Astrocyte of the spinal cord (primary cell): ENCODE results near the gene LCN2.

Experiments
- DNase-seq: peaks from one replicate; pipeline ENCODE4 v3.0.0; 2011; ENCODE audit warnings: low read depth, low spot score
- H3K4me3 ChIP-seq: 2 replicates; pipeline ENCODE4 v1.5.1; 2011; ENCODE audit warnings: low read depth, mild to moderate bottlenecking, low read length, moderate library complexity
- in situ Hi-C: cut with HindIII; loops from 2 replicates; pipeline ENCODE4 v1.10.0; 2017; ENCODE audit warnings: low sequenced_read_pairs
- TF ChIP-seq, protein P1 (sequence below): IDR thresholded peaks from 2 replicates; pipeline ENCODE4 v1.5.1; 2012; ENCODE audit warnings: low read depth, mild to moderate bottlenecking, low read length, inconsistent platforms

Gene LCN2

DNA sequence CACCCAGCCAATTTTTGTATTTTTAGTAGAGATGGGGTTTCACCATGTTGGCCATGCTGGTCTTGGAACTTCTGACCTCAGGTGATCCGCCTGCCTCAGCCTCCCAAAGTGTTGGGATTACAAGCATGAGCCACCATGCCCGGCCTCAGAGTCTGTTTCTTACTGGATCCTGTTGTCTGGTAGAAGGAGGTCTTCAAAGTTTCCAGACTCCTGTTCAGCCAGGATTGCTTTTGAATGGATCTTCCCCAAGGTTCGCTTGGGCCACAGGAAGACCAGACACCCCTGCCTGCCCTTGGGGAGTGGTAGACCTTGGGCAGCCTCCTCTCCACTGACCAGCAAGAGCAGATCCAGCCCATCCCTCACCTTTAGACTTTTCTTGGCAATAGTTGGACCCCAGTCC lies 7.6 kb upstream of the LCN2 start:
- TF ChIP-seq, protein P1, sequence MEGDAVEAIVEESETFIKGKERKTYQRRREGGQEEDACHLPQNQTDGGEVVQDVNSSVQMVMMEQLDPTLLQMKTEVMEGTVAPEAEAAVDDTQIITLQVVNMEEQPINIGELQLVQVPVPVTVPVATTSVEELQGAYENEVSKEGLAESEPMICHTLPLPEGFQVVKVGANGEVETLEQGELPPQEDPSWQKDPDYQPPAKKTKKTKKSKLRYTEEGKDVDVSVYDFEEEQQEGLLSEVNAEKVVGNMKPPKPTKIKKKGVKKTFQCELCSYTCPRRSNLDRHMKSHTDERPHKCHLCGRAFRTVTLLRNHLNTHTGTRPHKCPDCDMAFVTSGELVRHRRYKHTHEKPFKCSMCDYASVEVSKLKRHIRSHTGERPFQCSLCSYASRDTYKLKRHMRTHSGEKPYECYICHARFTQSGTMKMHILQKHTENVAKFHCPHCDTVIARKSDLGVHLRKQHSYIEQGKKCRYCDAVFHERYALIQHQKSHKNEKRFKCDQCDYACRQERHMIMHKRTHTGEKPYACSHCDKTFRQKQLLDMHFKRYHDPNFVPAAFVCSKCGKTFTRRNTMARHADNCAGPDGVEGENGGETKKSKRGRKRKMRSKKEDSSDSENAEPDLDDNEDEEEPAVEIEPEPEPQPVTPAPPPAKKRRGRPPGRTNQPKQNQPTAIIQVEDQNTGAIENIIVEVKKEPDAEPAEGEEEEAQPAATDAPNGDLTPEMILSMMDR = no peak
- no peak overlapping the region for H3K4me3 ChIP-seq
- DNase-seq = no peak
- in situ Hi-C loops = no loop called here

DNA sequence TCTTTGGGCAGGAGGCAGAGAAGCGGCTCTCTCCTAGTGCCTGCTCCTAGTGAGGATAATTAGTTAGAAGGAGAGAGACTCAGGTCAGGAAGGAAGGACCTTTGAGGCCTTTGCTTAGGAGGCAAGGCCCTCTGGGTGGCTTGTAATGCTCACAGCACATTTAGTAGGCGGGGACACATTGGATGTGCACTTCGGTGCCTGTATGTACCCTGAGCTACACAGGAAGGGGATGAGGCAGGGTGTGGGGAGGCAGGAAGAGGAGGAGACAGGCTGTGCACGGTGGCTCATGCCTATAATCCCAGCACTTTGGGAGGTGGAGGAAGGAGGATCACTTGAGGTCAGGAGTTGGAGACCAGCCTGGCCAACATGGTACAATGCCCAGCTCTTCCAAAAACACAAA lies 7.2 kb upstream of the LCN2 start:
- in situ Hi-C loops = no loop called here
- TF ChIP-seq, protein P1 = no peak
- DNase-seq = no peak
- no peak overlapping the region for H3K4me3 ChIP-seq

DNA sequence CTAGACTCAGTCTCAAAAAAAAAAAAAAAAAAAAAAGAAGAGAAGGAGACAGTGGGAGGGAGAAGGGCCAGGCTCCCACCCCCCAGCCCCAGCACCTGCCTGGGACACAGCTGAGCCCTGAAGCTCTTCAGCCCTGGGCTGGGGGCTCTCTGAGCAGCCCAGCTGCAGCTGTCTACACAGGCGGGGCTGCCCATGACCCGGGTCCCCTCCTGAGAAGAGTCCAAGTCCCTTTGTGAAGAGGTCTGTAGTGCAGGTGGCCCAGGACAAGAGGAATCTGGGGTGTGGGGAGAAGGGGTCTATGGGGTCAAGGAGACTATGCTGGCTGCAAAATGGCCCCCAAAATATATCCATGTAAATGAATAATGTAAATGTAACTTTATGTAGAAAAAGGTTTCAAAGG lies 6.7 kb upstream of the LCN2 start:
- DNase-seq = no peak
- TF ChIP-seq, protein P1 = no peak
- no peak overlapping the region for H3K4me3 ChIP-seq
- in situ Hi-C loops = no loop called here

DNA sequence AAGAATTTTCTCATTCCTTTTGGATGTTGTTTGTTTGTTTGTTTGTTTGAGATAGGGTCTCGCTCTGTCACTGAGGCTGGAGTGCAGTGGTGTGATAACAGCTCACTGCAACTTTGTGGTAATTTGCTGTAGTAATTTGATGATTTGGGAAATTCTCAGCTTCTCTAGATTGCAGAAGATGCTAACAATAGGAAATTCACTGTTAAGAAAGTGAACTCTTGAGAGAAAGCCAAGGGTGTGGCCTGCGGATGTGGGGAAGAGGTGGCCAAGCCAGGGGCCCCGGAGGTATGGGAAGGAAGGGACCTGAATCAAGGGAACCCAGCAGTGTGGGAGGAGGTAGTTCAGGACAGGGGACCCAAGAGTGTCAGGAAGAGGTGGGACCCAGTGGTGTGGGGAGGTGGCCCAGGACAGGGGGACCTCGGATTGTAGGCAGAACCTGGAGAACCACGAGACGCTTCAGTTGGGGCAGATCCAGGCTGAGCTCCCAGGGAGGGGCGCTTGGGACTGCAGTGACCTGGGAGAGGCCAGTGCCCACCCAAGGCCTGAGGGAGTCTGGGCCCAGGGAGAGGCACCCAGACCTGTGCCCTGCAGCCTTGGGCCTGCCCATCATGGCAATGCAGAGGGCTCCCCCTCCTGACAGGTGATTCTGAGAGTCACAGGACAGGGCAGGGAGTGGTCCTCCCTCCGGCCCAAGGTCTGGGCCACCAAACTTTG lies 5.6 kb upstream of the LCN2 start:
- TF ChIP-seq, protein P1 = no peak
- no peak for DNase-seq
- no peak overlapping the region for H3K4me3 ChIP-seq
- in situ Hi-C loops = no loop called here

DNA sequence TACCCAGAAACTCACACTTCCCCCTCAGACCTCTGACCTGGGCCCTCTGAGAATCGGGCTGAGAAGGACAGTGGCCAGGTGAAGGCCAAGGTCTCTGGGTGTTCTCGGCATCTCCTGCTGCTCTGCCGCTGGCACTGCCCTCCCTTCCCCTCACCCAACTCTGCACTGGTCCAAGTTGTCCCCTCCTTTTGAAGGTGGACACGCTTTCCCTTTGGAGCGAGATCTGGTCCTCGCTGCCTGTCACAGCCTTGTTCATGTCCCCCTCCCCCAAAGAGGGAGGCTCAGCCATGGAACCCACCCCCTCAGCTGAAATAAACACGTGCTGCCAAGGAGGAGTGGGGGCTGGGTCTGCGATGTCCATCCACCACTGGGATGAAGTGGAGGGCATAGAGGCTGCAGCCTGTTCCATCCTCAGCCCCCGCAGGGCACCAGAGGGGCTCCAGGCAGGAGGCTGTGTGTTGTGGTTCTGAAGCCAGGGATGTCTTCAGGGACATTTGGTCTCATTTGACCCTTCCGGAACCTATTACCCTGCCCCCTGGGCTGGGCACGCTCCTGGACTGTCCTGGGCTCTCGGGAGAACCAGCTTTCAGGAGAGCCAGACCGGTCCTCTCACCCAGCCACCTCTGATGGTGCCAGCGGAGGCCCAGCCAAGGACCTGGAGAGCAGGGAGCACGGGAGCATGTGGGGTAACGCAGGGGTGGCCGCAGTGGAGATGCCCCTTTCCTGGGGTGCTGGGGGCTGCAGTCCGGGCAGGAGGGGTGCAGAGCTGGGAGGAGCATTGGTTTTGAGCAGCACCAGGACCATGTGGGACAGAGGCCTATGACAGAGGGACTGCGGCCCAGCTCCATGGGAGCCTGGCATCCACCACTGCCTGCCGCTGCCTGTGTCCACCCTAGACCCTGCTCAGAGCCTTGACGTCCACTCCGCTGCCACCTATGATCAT lies 4.7 kb upstream of the LCN2 start:
- no peak overlapping the region for H3K4me3 ChIP-seq
- TF ChIP-seq, protein P1 = no peak
- in situ Hi-C loops = no loop called here
- no peak for DNase-seq

DNA sequence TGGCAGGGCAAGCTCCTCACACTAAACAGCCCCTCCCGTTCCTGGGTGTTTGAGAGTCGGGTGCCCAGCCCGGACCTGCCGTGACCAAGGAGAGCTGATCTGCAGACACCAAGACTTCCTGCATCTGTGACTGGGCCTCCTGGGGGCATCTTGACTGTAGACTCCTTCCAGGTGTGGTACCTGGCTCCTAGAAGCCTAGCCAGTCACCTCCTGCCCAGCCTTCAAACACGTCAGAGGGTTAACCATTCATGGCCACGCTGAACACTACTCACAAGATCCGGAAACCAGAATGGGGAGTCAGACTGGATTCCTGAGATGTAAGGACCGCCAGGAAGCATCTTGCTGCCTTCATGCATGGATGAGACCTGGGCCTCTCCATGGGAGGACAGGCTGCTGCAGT lies 3.7 kb upstream of the LCN2 start:
- TF ChIP-seq, protein P1 = no peak
- no peak for DNase-seq
- H3K4me3 ChIP-seq = no peak overlapping the region
- in situ Hi-C loops = no loop called here
